SK-N-SH treated with all-trans-retinoic acid at 6 μM for 48 hours (cell line): ENCODE measurements around the gene RFX3.

Experiments used
- ATAC-seq: fragments of 200-7000 bp; cut with Tn5 transposase; 3 replicates; pipeline ENCODE4 v1.9.1; 2020; ENCODE audit warnings: mild to moderate bottlenecking, moderate library complexity
- ARNTL ChIP-seq: fragments of 450-650 bp; formaldehyde crosslinking; IDR thresholded peaks from 2 replicates; pipeline ENCODE4 v1.5.0; 2020; ENCODE audit warnings: low read depth, mild to moderate bottlenecking, moderate library complexity, borderline replicate concordance
- BACH2 ChIP-seq: fragments of 250-450 bp; sonication (Bioruptor Pico); IDR thresholded peaks from 2 replicates; pipeline ENCODE4 v1.9.0; 2021; ENCODE audit warnings: mild to moderate bottlenecking, borderline replicate concordance
- CSDC2 ChIP-seq: fragments of 250-450 bp; sonication (Bioruptor Pico); IDR thresholded peaks from 2 replicates; pipeline ENCODE4 v1.5.0; 2020; ENCODE audit warnings: mild to moderate bottlenecking, moderate library complexity
- ESRRG ChIP-seq: fragments of 250-450 bp; sonication (Bioruptor Pico); IDR thresholded peaks from 2 replicates; pipeline ENCODE4 v1.6.1; 2021; ENCODE audit warnings: mild to moderate bottlenecking
- GLIS3 ChIP-seq: fragments of 250-450 bp; sonication (Bioruptor Pico); IDR thresholded peaks from 2 replicates; pipeline ENCODE4 v1.5.0; 2020; ENCODE audit warnings: mild to moderate bottlenecking, moderate library complexity
- ISL1 ChIP-seq: fragments of 250-450 bp; sonication (Bioruptor Pico); IDR thresholded peaks from 2 replicates; pipeline ENCODE4 v2.1.2; 2022; ENCODE audit warnings: mild to moderate bottlenecking, moderate library complexity
- OSR1 ChIP-seq: fragments of 250-450 bp; sonication (Bioruptor Pico); IDR thresholded peaks from 2 replicates; pipeline ENCODE4 v1.8.0; 2022; ENCODE audit warnings: moderate library complexity, mild to moderate bottlenecking, inconsistent platforms
- PATZ1 ChIP-seq: fragments of 250-450 bp; sonication (Bioruptor Pico); IDR thresholded peaks from 2 replicates; pipeline ENCODE4 v1.8.0; 2020; ENCODE audit warnings: mild to moderate bottlenecking, moderate library complexity, borderline replicate concordance
- POU6F1 ChIP-seq: fragments of 250-450 bp; sonication (Bioruptor Pico); IDR thresholded peaks from 2 replicates; pipeline ENCODE4 v1.8.0; 2021; ENCODE audit warnings: low read depth, mild to moderate bottlenecking, moderate library complexity, borderline replicate concordance
- PPARA ChIP-seq: fragments of 250-450 bp; sonication (Bioruptor Pico); IDR thresholded peaks from 2 replicates; pipeline ENCODE4 v1.5.0; 2020; ENCODE audit warnings: mild to moderate bottlenecking, borderline replicate concordance
- RARB ChIP-seq: fragments of 250-450 bp; sonication (Bioruptor Pico); IDR thresholded peaks from 2 replicates; pipeline ENCODE4 v1.8.0; 2021; ENCODE audit warnings: mild to moderate bottlenecking, moderate library complexity
- SNAI2 ChIP-seq: fragments of 250-450 bp; sonication (Bioruptor Pico); IDR thresholded peaks from 2 replicates; pipeline ENCODE4 v1.5.0; 2020; ENCODE audit warnings: mild to moderate bottlenecking, moderate library complexity
- TSHZ2 ChIP-seq: fragments of 250-450 bp; sonication (Bioruptor Pico); IDR thresholded peaks from 2 replicates; pipeline ENCODE4 v1.5.0; 2020; ENCODE audit warnings: mild to moderate bottlenecking, moderate library complexity
- ZC3H10 ChIP-seq: fragments of 250-450 bp; sonication (Bioruptor Pico); IDR thresholded peaks from 2 replicates; pipeline ENCODE4 v1.5.1; 2021; ENCODE audit warnings: mild to moderate bottlenecking, moderate library complexity
- ZFP3 ChIP-seq: fragments of 250-450 bp; sonication (Bioruptor Pico); IDR thresholded peaks from 2 replicates; pipeline ENCODE4 v1.5.0; 2020; ENCODE audit warnings: mild to moderate bottlenecking, moderate library complexity
- ZFP30 ChIP-seq: fragments of 450-650 bp; formaldehyde crosslinking; IDR thresholded peaks from 2 replicates; pipeline ENCODE4 v1.5.0; 2022; ENCODE audit warnings: mild to moderate bottlenecking, moderate library complexity
- ZNF565 ChIP-seq: fragments of 450-650 bp; formaldehyde crosslinking; conservative IDR thresholded peaks from 2 replicates; pipeline ENCODE4 v1.5.0; 2020; ENCODE audit warnings: low read depth, mild to moderate bottlenecking, moderate library complexity
- ZNF70 ChIP-seq: fragments of 450-650 bp; formaldehyde crosslinking; IDR thresholded peaks from 2 replicates; pipeline ENCODE4 v1.5.0; 2020; ENCODE audit warnings: mild to moderate bottlenecking, moderate library complexity
- ZNF8 ChIP-seq: fragments of 450-650 bp; formaldehyde crosslinking; IDR thresholded peaks from 2 replicates; pipeline ENCODE4 v1.5.0; 2020; ENCODE audit warnings: mild to moderate bottlenecking, moderate library complexity
- TF ChIP-seq, protein P1 (sequence below): fragments of 250-450 bp; sonication (Bioruptor Pico); IDR thresholded peaks from 2 replicates; pipeline ENCODE4 v1.5.1; 2020; ENCODE audit warnings: low read depth, mild to moderate bottlenecking, moderate library complexity

RFX3 gene

DNA sequence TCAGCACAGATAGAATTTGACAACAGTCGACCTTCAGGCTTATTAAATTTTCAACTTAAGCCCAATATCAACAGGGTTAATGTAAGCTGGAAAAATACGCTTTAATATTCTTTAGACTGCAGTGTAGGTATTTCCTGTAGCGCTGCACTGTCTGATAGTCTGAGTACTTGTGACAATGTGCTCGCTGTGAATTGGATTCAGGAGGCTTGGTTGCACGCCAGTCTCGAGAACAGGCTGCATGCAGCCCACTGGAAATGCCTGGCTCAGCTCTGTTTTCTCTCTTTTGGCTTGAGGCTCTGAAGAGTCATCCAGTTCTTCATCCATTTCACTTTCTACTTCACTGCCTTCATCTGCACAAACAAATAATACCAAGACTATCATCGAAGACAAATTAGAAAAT is 300.9 kb downstream of the RFX3 start:
- no peak for TF ChIP-seq RARB
- no peak for TF ChIP-seq ZNF8
- no peak for TF ChIP-seq PPARA (CRISPR knock-in tag)
- no peak for ATAC-seq

DNA sequence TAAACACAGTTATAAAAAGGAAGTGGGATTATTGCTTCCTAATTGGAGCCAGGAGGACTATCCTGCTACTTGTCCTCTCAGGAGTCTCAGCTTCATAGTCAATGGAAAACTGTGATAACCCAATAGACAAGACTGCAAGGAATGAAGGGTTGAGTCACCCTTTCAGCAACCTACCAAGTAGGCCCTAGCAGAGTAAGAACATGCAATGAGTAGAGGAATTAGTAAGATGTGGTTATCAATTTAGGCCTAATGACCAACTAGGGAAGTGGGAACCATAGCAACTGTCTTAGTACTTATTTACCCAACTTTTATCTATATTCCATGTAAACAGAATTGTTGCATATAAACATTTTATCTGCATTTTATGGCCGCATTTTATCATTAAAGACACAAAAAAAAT is 310.1 kb downstream of the RFX3 start:
- no peak for ATAC-seq
- TF ChIP-seq ZNF70 (CRISPR knock-in tag) = no peak
- no peak for TF ChIP-seq GLIS3 (CRISPR knock-in tag)
- TF ChIP-seq POU6F1 = no peak
- TF ChIP-seq ZNF8 = no peak
- TF ChIP-seq RARB = no peak
- TF ChIP-seq ZNF565 (CRISPR knock-in tag) = no peak

GRCh38 chr9:3214741-3215140 is 311.1 kb downstream of the RFX3 start:
- ATAC-seq = no peak
- TF ChIP-seq ARNTL (CRISPR knock-in tag) (no peak), BACH2 (no peak), ZNF70 (CRISPR knock-in tag) (no peak), TSHZ2 (CRISPR knock-in tag) (no peak), RARB (no peak), SNAI2 (no peak), PPARA (CRISPR knock-in tag) (no peak), POU6F1 (no peak), PATZ1 (CRISPR knock-in tag) (no peak), ZFP30 (CRISPR knock-in tag) (no peak), ISL1 (CRISPR knock-in tag) (no peak), GLIS3 (CRISPR knock-in tag) (no peak), CSDC2 (CRISPR knock-in tag) (no peak), ESRRG (CRISPR knock-in tag) (no peak), ZNF565 (CRISPR knock-in tag) (no peak), OSR1 (no peak), ZNF8 (no peak), ZC3H10 (no peak), ZFP3 (CRISPR knock-in tag) (no peak)
- TF ChIP-seq, protein P1, sequence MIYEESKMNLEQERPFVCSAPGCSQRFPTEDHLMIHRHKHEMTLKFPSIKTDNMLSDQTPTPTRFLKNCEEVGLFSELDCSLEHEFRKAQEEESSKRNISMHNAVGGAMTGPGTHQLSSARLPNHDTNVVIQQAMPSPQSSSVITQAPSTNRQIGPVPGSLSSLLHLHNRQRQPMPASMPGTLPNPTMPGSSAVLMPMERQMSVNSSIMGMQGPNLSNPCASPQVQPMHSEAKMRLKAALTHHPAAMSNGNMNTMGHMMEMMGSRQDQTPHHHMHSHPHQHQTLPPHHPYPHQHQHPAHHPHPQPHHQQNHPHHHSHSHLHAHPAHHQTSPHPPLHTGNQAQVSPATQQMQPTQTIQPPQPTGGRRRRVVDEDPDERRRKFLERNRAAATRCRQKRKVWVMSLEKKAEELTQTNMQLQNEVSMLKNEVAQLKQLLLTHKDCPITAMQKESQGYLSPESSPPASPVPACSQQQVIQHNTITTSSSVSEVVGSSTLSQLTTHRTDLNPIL (CRISPR knock-in tag) = no peak

DNA sequence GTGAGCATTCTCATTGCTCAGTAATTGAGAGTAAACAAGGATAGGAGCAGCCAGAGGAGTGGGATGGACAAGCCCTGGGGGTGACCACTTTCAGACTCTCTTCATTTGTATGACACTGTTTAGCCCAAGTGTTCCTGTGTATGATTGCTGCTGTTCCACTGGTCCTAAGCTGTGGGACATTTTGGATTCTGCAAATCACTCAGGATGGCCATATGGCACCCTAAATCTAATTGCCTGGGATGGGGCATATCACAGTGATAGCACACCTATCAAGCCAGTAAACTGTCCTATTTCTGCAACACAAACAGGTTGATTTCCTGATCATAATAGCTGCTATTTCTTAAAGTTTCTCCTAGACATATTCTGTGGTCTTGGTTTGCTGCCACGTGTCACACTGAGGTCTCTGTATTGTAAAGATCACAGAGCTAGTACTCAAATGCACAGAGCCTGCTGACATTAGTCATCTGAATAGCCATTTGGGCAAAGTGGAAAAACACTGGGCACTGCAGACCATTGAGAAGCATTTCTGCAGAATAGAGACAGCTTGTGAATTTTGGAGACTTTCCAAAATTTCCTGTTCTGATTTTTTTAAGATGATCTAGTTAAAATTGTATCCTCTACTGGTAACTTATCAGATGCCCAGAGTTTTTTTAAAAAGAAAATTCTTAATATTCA is 320.2 kb downstream of the RFX3 start:
- no peak for ATAC-seq
- TF ChIP-seq ESRRG (CRISPR knock-in tag) (no peak), OSR1 (no peak), TSHZ2 (CRISPR knock-in tag) (no peak), GLIS3 (CRISPR knock-in tag) (no peak), CSDC2 (CRISPR knock-in tag) (no peak), ZFP30 (CRISPR knock-in tag) (no peak), BACH2 (no peak), PPARA (CRISPR knock-in tag) (no peak)
